ENCODE data around the gene TBC1D22A.

DNA sequence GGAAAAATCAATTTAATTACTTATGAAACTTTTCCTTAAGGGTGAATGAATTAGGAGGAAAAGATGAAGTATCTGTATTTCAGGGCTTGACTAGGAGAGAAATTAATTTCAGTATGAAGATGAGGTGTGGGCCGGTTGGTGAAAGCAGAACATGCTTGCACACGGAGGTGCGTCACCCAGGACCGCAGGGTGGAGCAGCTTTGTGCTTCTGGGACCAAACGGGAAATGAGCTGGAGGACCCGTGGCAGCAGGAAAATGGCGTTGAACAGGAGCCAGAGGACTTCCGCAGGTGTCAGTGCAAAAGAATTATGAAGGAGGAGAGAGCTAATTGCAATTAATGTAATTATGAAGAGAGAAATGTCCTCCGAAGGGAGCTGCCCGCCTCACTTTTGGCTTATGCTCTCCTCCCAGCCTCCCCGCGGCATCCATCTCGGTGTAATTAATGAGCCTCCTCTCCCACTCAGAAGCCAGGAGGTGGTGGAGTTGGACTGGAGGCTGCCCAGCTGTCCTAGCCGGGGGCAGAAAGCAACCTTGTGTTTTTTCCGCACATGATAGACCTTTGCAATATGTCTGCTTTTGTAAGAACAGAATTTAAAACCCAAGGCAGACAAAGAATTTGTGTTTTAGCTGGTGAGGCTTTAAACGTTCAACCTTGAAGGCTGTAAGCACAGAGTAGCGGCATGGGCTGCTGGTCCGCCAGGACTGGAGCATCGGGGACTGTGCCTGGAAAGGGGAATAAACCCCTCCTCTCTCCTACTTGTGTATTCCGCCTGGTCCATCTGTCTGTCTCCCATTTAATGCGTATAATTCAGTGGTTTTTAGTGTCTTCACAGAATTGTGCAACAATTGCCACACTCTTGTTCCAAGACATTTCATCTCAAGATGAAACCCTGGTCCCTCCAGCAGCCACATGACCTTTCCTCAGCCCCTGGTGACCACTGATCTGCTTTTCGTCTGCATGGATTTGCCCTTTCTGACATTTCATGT lies 180.6 kb downstream of the TBC1D22A start:
- TF ChIP-seq, protein P1, sequence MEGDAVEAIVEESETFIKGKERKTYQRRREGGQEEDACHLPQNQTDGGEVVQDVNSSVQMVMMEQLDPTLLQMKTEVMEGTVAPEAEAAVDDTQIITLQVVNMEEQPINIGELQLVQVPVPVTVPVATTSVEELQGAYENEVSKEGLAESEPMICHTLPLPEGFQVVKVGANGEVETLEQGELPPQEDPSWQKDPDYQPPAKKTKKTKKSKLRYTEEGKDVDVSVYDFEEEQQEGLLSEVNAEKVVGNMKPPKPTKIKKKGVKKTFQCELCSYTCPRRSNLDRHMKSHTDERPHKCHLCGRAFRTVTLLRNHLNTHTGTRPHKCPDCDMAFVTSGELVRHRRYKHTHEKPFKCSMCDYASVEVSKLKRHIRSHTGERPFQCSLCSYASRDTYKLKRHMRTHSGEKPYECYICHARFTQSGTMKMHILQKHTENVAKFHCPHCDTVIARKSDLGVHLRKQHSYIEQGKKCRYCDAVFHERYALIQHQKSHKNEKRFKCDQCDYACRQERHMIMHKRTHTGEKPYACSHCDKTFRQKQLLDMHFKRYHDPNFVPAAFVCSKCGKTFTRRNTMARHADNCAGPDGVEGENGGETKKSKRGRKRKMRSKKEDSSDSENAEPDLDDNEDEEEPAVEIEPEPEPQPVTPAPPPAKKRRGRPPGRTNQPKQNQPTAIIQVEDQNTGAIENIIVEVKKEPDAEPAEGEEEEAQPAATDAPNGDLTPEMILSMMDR (optimal IDR thresholded peaks at IDR 0.05 in 1 of 3, IDR thresholded peaks at IDR 0.05 in 1 of 3, conservative IDR thresholded peaks at IDR 0.05 in 1 of 3; ENCODE audit: extremely low read depth in 1 of 3, insufficient read depth in 2 of 3, low read length in 3 of 3) = no peak
- TF ChIP-seq EZH2 (IDR thresholded peaks at IDR 0.05; ENCODE audit: low read length) = no peak

All from keratinocyte (primary cell).